ENCODE results near the gene WLS. TPM values are rescaled to one million over a fixed set of nuclear protein-coding genes. Genes with fewer than 3 reads are reported as not detected.

Gene WLS
- total RNA-seq, 4 donors from 2014 or later, result 94.8 to 228 (median 163) TPM

DNA sequence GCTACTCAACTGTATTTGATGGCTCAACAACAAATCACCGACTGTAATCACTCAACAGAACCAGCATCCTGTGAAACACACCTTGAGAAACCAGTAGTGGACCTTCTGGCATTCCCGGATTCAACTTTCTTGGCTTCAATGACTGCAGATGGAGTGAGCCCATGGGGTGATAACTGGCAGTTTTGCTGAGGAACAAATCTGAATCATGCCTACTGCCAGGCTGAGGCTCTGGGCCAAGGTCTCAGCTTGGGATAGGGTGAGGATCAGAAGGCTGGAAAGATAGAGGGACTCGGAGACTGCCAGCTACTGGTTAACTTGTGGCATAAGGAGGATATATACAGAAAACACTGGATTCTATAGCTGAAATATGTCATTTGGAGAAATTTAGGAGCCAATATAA, 118.4 kb downstream of the WLS start:
- Histone ChIP-seq H3K9me3 (no peaks in the 10 kb centered on the region), H3K4me1 (peaks cover 20 to 44% (median 35%) of the 10 kb centered on the region in 4 donors), H3K27me3 (no peaks in the 10 kb centered on the region), H3K4me3 (no peak overlapping the region), H3K36me3 (no peaks in the 10 kb centered on the region), H3K27ac (replicated peaks in 1 of 4) (peak overlapping the region in 1 of 4 donors; percentile 10)
- TF ChIP-seq CTCF (IDR thresholded peaks at IDR 0.05), result no peak
- no peak for TF ChIP-seq EP300 (IDR thresholded peaks at IDR 0.05)
- no peak for TF ChIP-seq POLR2A (IDR thresholded peaks at IDR 0.05; ENCODE audit: low read depth)
- TF ChIP-seq POLR2AphosphoS5 (IDR thresholded peaks at IDR 0.05), result no peak
- 91% methylated on average over 3 of the region's 3 CpGs for WGBS
- DNase-seq (ENCODE audit: extremely low spot score), result peak; percentile 89
- intact Hi-C loops (cut with DNase I), result loop anchor here (1.0 to 5.0 kb wide), 3 partner anchors 110 to 347 kb away; no protein-coding TSS in a partner anchor

DNA sequence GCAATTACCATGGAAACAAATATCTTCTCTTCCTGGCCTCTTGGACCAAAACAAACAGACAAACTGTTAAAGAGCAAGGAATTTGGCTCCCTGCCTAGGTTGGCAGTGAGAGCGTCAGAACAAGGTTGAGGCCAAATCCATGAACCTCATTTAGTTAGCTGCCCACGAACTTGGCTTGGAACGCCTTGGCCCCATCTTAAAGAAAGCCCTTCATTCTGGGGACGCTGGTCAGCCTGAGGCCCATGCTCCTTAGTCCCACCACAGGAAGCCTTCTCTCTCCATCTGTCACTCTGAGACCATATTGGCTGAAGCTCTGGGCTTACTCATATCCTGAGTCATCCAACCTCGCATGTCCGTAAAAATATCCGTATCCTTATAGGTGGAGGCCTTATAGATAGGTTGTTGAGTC, 119.5 kb downstream of the WLS start:
- Histone ChIP-seq H3K4me3 (no peak overlapping the region), H3K27ac (replicated peaks in 1 of 4) (peak overlapping the region; percentile 7 to 53 (median 38)), H3K4me1 (peaks cover 20 to 44% (median 35%) of the 10 kb centered on the region in 4 donors), H3K36me3 (no peaks in the 10 kb centered on the region), H3K9me3 (no peaks in the 10 kb centered on the region), H3K27me3 (no peaks in the 10 kb centered on the region)
- DNase-seq (ENCODE audit: extremely low spot score), result peak; percentile 91
- TF ChIP-seq EP300 (IDR thresholded peaks at IDR 0.05) (no peak), POLR2A (IDR thresholded peaks at IDR 0.05; ENCODE audit: low read depth) (no peak), CTCF (IDR thresholded peaks at IDR 0.05) (no peak), POLR2AphosphoS5 (IDR thresholded peaks at IDR 0.05) (no peak)
- intact Hi-C loops (cut with DNase I), result loop anchor here (1.0 to 5.0 kb wide), 3 partner anchors 111 to 346 kb away; no protein-coding TSS in a partner anchor
- WGBS, result 28% methylated on average over 7 of the region's 7 CpGs

DNA sequence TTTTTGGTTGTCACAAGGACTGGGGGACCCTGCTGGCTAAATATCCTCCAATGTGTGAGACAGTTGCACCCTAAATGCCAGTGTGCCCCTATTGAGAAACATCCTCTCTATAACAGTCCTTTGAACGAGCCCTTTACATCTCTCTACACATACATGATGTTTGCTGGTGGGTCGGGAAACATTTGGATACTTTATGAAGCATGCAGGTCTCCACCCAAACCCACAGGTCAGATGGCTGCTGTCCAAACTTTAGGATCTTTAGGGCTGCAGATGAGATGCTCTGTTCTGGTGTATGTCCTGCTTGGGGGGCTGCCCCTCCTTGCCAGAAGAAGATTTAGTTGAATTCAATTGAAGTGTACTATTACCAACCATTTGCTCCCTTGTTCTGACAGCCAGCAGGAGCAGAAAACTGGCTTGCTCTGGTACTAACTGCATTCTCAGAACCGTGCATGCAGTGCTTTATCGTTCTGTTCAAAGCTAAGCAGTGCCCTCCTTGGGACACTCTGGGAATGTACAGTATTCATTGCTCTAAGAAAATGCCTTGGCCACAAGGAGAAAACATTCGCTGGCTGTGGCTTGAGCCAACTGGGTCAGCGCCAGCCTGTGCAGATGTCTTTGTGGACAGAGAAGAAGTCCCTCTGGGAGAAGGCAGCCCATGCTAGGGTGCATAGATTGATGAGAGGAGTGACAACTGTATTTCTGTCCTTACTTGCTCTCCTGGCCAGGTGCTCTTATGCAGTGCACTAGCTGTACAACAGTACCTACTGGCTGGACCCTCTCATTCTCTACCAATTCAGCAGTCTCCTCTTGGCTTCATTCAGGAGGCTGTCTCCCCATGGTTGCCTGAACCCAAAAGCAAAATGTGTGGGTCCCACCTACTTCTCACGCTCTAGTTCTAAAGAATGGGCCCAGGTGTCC, 120.5 kb downstream of the WLS start:
- WGBS, result 39% methylated on average over 5 of the region's 7 CpGs
- DNase-seq (ENCODE audit: extremely low spot score), result peak; percentile 92
- intact Hi-C loops (cut with DNase I), result loop anchor here (2.0 to 5.0 kb wide), 2 partner anchors 259 to 344 kb away; no protein-coding TSS in a partner anchor

DNA sequence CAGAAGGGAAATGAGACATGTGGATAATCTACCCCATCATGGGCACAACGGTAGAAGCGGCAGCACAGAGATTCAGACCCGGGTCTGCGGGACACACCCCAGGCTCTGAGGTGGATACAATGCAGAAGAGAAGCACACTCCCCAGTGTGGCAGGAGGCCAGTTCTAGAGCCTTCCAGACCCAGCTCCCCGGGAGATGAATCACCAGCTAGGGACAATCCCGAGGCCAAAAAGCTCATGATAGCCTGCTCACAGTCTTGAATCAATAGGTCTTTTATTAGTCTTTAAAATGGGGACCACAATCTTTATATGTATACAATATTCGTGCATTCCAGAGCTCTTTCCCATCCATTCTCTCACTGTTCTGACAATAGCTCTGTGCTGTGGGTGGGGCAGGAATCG, 124.6 kb downstream of the WLS start:
- Histone ChIP-seq H3K4me3 (no peak overlapping the region), H3K4me1 (peaks cover 12 to 18% (median 17%) of the 10 kb centered on the region in 4 donors), H3K36me3 (peaks cover 0 to 4% (median 2%) of the 10 kb centered on the region in 4 donors), H3K27me3 (no peaks in the 10 kb centered on the region), H3K27ac (replicated peaks in 1 of 4) (no peak overlapping the region), H3K9me3 (no peaks in the 10 kb centered on the region)
- peak; percentile 82 for DNase-seq (ENCODE audit: extremely low spot score)
- TF ChIP-seq POLR2AphosphoS5 (IDR thresholded peaks at IDR 0.05) (no peak), EP300 (IDR thresholded peaks at IDR 0.05) (no peak), CTCF (IDR thresholded peaks at IDR 0.05) (no peak), POLR2A (IDR thresholded peaks at IDR 0.05; ENCODE audit: low read depth) (no peak)
- WGBS, result 76% methylated on average over 8 of the region's 8 CpGs
- intact Hi-C loops (cut with DNase I), result loop anchor here (10.0 kb wide), 1 partner anchor 573 kb away; no protein-coding TSS in a partner anchor

More for the DNA sequence above, 120.5 kb downstream of the WLS start:
- peaks cover 16 to 34% (median 27%) of the 10 kb centered on the region in 4 donors for H3K4me1 ChIP-seq
- no peak overlapping the region for H3K4me3 ChIP-seq
- H3K36me3 ChIP-seq, result no peaks in the 10 kb centered on the region
- no peaks in the 10 kb centered on the region for H3K9me3 ChIP-seq
- H3K27ac ChIP-seq (replicated peaks in 1 of 4), result peak overlapping the region in 3 of 4 donors; percentile 24 to 53 (median 49)
- no peaks in the 10 kb centered on the region for H3K27me3 ChIP-seq
- no peak for TF ChIP-seq EP300 (IDR thresholded peaks at IDR 0.05)
- peak; percentile 64 to 81 (median 70) for TF ChIP-seq CTCF (IDR thresholded peaks at IDR 0.05)
- TF ChIP-seq POLR2A (IDR thresholded peaks at IDR 0.05; ENCODE audit: low read depth), result no peak
- peak; percentile 62 to 70 for TF ChIP-seq POLR2AphosphoS5 (IDR thresholded peaks at IDR 0.05)

All from esophagus muscularis mucosa (tissue), 4 donors.